H1 (cell line): Measurements from ENCODE around the gene MAJIN. TPM values are rescaled to one million over a fixed set of nuclear protein-coding genes. Genes with fewer than 3 reads are reported as not detected.

Source experiments
- CTCF ChIA-PET: fragments of 300-600 bp; sonication (Branson Sonifier 250); formaldehyde crosslinking; loops from one replicate; lab custom pipeline; 2021; ENCODE audit not compliant: partially characterized antibody; lab: Charles Lee
- POLR2A ChIA-PET: fragments of 300-600 bp; sonication (Branson Sonifier 250); formaldehyde crosslinking; loops from one replicate; lab custom pipeline; 2021; ENCODE audit warnings: inconsistent platforms; ENCODE audit not compliant: partially characterized antibody; lab: Charles Lee
- DNase-seq, 2 experiments: peaks; one replicate each; pipeline versions ENCODE4 v3.0.0 to v3.0.0-alpha.2; 2010 to 2022; ENCODE audit warnings: low spot score in 2 of 2, low read depth in 1 of 2, mixed read lengths in 1 of 2
- FAIRE-seq: peaks from 2 replicates; lab custom pipeline; 2011; peaks lifted over from hg19 to GRCh38; lab: Jason Lieb, UNC
- H2AFZ ChIP-seq: 2 replicates; pipeline ENCODE4 v1.8.1; 2012; ENCODE audit warnings: low read length, inconsistent platforms
- H2AK5ac ChIP-seq: 2 replicates; pipeline ENCODE4 v1.6.1; 2013; ENCODE audit warnings: low read depth, low read length
- H2BK120ac ChIP-seq: replicated peaks from 2 replicates; pipeline ENCODE3; 2013; ENCODE audit warnings: low read depth, low read length, inconsistent platforms
- H2BK12ac ChIP-seq: 2 replicates; pipeline ENCODE4 v1.6.1; 2013; ENCODE audit warnings: low read depth, low read length
- H2BK15ac ChIP-seq: 2 replicates; pipeline ENCODE4 v1.6.1; 2013; ENCODE audit warnings: low read length
- H2BK20ac ChIP-seq: 2 replicates; pipeline ENCODE4 v1.6.1; 2013; ENCODE audit warnings: low read length
- H2BK5ac ChIP-seq: 2 replicates; pipeline ENCODE4 v1.6.1; 2013; ENCODE audit warnings: low read depth, low read length
- H3K14ac ChIP-seq: 2 replicates; pipeline ENCODE4 v1.6.1; 2013; ENCODE audit warnings: inconsistent platforms; ENCODE audit not compliant: insufficient read length
- H3K18ac ChIP-seq: 2 replicates; pipeline ENCODE4 v1.6.1; 2013; ENCODE audit warnings: low read length; ENCODE audit errors: extremely low read depth
- H3K23ac ChIP-seq: 2 replicates; pipeline ENCODE4 v1.6.1; 2013; ENCODE audit warnings: inconsistent platforms; ENCODE audit not compliant: insufficient read length
- H3K23me2 ChIP-seq: 2 replicates; pipeline ENCODE4 v1.6.1; 2013; ENCODE audit warnings: low read depth, low read length
- H3K27ac ChIP-seq: 2 replicates; pipeline ENCODE4 v1.6.1; 2011; ENCODE audit warnings: low read depth, low read length, inconsistent platforms
- H3K27me3 ChIP-seq, 4 experiments: replicated peaks in 1 of 4; 1 replicate in 1 of 4; 2 replicates in 3 of 4; pipeline versions ENCODE4 v1.6.1 to v1.8.1; 2011 to 2013; ENCODE audit warnings: low read length in 3 of 4, mild to moderate bottlenecking in 3 of 4, inconsistent platforms in 2 of 4, mixed read lengths in 2 of 4, moderate library complexity in 1 of 4; ENCODE audit not compliant: control insufficient read depth in 3 of 4, insufficient read depth in 3 of 4; ENCODE audit errors: extremely low read depth in 1 of 4
- H3K36me3 ChIP-seq, 4 experiments: 2 replicates each; pipeline versions ENCODE4 v1.6.1 to v1.8.1; 2011 to 2013; ENCODE audit warnings: mild to moderate bottlenecking in 4 of 4, low read length in 3 of 4, moderate library complexity in 2 of 4, control low read depth in 1 of 4, inconsistent platforms in 1 of 4; ENCODE audit not compliant: insufficient read depth in 4 of 4, control insufficient read depth in 2 of 4
- H3K4ac ChIP-seq: replicated peaks from 2 replicates; pipeline ENCODE3; 2013; ENCODE audit warnings: low read length, low read depth, mixed read lengths, inconsistent platforms; ENCODE audit not compliant: insufficient read length
- H3K4me1 ChIP-seq, 4 experiments: replicated peaks in 1 of 4; 1 replicate in 1 of 4; 2 replicates in 3 of 4; pipeline versions ENCODE4 v1.6.1 to v1.8.1; 2011 to 2013; ENCODE audit warnings: low read length in 3 of 4, inconsistent platforms in 2 of 4, mixed read lengths in 1 of 4; ENCODE audit not compliant: insufficient read depth in 4 of 4, control insufficient read depth in 3 of 4
- H3K4me2 ChIP-seq, 2 experiments: 2 replicates each; pipeline versions ENCODE4 v1.6.1 to v1.8.1; 2011 to 2013; ENCODE audit warnings: low read depth in 2 of 2, low read length in 2 of 2, control low read depth in 1 of 2, inconsistent platforms in 1 of 2, mild to moderate bottlenecking in 1 of 2; ENCODE audit not compliant: insufficient read depth in 1 of 2
- H3K4me3 ChIP-seq, 4 experiments: fragments of 200-600, 300-600 bp in 1 of 4; sonication (generic), shearing (Covaris generic), sonication (Bioruptor Twin) in 1 of 4; 2 replicates each; pipeline versions ENCODE4 v1.5.1 to v1.8.1; 2011 to 2016; ENCODE audit warnings: low read length in 4 of 4, low read depth in 3 of 4, control low read depth in 2 of 4, inconsistent platforms in 2 of 4, mild to moderate bottlenecking in 2 of 4, mixed read lengths in 1 of 4, moderate library complexity in 1 of 4; ENCODE audit not compliant: insufficient read depth in 2 of 4; ENCODE audit errors: extremely low read depth in 1 of 4
- H3K56ac ChIP-seq: replicated peaks from 2 replicates; pipeline ENCODE3; 2013; ENCODE audit warnings: low read depth, mild to moderate bottlenecking, mixed read lengths, low read length, inconsistent platforms; ENCODE audit not compliant: insufficient read length
- H3K79me1 ChIP-seq: 2 replicates; pipeline ENCODE4 v1.6.1; 2013; ENCODE audit warnings: low read depth, low read length, control low read depth
- H3K79me2 ChIP-seq, 2 experiments: 2 replicates each; pipeline versions ENCODE4 v1.6.1 to v1.8.1; 2012 to 2013; ENCODE audit warnings: low read length in 2 of 2, mild to moderate bottlenecking in 2 of 2, inconsistent platforms in 1 of 2; ENCODE audit not compliant: insufficient read depth in 2 of 2, control insufficient read depth in 1 of 2
- H3K9ac ChIP-seq, 4 experiments: replicated peaks in 1 of 4; 1 replicate in 1 of 4; 2 replicates in 3 of 4; pipeline versions ENCODE4 v1.6.1 to v1.8.1; 2011 to 2013; ENCODE audit warnings: low read depth in 3 of 4, low read length in 3 of 4, control low read depth in 2 of 4, mild to moderate bottlenecking in 2 of 4, moderate library complexity in 2 of 4, inconsistent platforms in 1 of 4; ENCODE audit errors: extremely low read depth in 1 of 4
- H3K9me3 ChIP-seq, 2 experiments: 2 replicates each; pipeline versions ENCODE4 v1.6.1 to v1.8.1; 2012 to 2013; ENCODE audit warnings: mild to moderate bottlenecking in 2 of 2, moderate library complexity in 2 of 2, control low read depth in 1 of 2, inconsistent platforms in 1 of 2, low read depth in 1 of 2, low read length in 1 of 2, mixed read lengths in 1 of 2; ENCODE audit not compliant: insufficient read depth in 2 of 2
- H4K20me1 ChIP-seq, 2 experiments: replicated peaks in 1 of 2; 2 replicates each; pipeline versions ENCODE3 to v1.8.1; 2011 to 2013; ENCODE audit warnings: inconsistent platforms in 2 of 2, low read length in 2 of 2, mild to moderate bottlenecking in 1 of 2; ENCODE audit not compliant: insufficient read depth in 2 of 2, control insufficient read depth in 1 of 2
- H4K5ac ChIP-seq: 2 replicates; pipeline ENCODE4 v1.6.1; 2013; ENCODE audit warnings: low read length, low read depth, mixed read lengths, inconsistent platforms; ENCODE audit not compliant: insufficient read length
- H4K8ac ChIP-seq: 2 replicates; pipeline ENCODE4 v1.8.0; 2013; ENCODE audit warnings: mild to moderate bottlenecking, moderate library complexity, low read length, inconsistent platforms; ENCODE audit not compliant: insufficient read depth; ENCODE audit errors: extremely low read depth
- H4K91ac ChIP-seq: replicated peaks from 2 replicates; pipeline ENCODE3; 2013; ENCODE audit warnings: low read length, mixed read lengths, inconsistent platforms; ENCODE audit not compliant: insufficient read length
- CHD1 ChIP-seq: IDR thresholded peaks from 2 replicates; pipeline ENCODE4 v1.6.1; 2012; ENCODE audit warnings: low read depth, low read length, improper control_type of control experiment
- GTF2F1 ChIP-seq: IDR thresholded peaks from 2 replicates; pipeline ENCODE4 v1.6.1; 2012; ENCODE audit warnings: low read depth, low read length, improper control_type of control experiment, borderline replicate concordance
- PHF8 ChIP-seq: fragments of 200-600 bp; sonication (generic); conservative IDR thresholded peaks from 2 replicates; pipeline ENCODE4 v1.7.1; 2012; ENCODE audit warnings: low read depth, mild to moderate bottlenecking, inconsistent platforms, low read length, moderate library complexity
- RFX5 ChIP-seq: IDR thresholded peaks from 2 replicates; pipeline ENCODE4 v1.6.1; 2011; ENCODE audit warnings: low read depth, low read length, improper control_type of control experiment, borderline replicate concordance
- SP1 ChIP-seq: IDR thresholded peaks from 2 replicates; pipeline ENCODE4 v1.6.1; 2011; ENCODE audit warnings: low read depth, low read length
- TEAD4 ChIP-seq: IDR thresholded peaks from 2 replicates; pipeline ENCODE4 v1.6.1; 2012; ENCODE audit warnings: low read depth, low read length, inconsistent platforms, mixed read lengths
- WGBS, 2 experiments: shearing (Covaris generic) in 1 of 2; methylation state at CpG; one replicate each; pipeline versions ENCODE4 v1.1.6 to v1.1.7; 2013 to 2015; ENCODE audit warnings: low lambda C conversion rate in 2 of 2, mixed read lengths in 2 of 2, inconsistent platforms in 1 of 2, low coverage in 1 of 2, missing lambda C conversion rate in 1 of 2; ENCODE audit not compliant: insufficient replicate concordance in 2 of 2, insufficient coverage in 1 of 2, insufficient read length in 1 of 2; ENCODE audit errors: extremely low coverage in 1 of 2, missing lambda C conversion rate in 1 of 2; 5-methylcytosine and 5-hydroxymethylcytosine counted together
- polyA plus RNA-seq, 7 experiments: library from polyadenylated mRNA; depleted of rRNA in 3 of 7; stranded (reverse) in 5 of 7; unstranded in 2 of 7; fragments of >200 nt in 5 of 7; fragments of 200-250 nt in 2 of 7; gene quantifications; 1 replicate in 5 of 7; 2 replicates in 1 of 7; 4 replicates in 1 of 7; pipeline versions ENCODE4 v1.2.1 to v1.2.3, GENCODE V29; 2011 to 2013; ENCODE audit warnings: missing spikeins in 2 of 7, mixed read lengths in 2 of 7
- total RNA-seq: library from RNA; stranded (reverse); fragmentation: NEBNext Ultra II Directional; extraction: Animal tissue kit (Norgen Biotek cat#: 25700); gene quantifications from 2 replicates; pipeline ENCODE4 v1.2.1, GENCODE V29; 2021

Gene MAJIN
- total and polyA plus RNA-seq, 2 of the 8 experiments (the other 6 are each of a cell fraction or from before 2014, with no cell fraction given), result not detected

GRCh38 chr11:64920124-64920523 is 51.8 kb downstream of the MAJIN start:
- H2BK120ac ChIP-seq, result no peak overlapping the region

More at GRCh38 chr11:64920124-64920523, 51.8 kb downstream of the MAJIN start:
- H2BK15ac ChIP-seq, result no peak overlapping the region
- DNase-seq, result no peak
- H3K27ac ChIP-seq, result no peak overlapping the region
- no peak overlapping the region for H2BK12ac ChIP-seq
- ChIA-PET POLR2A (no interaction called here), CTCF (interaction anchor here (1.1 to 6.1 kb wide), 5 partner anchors 8 to 76 kb away, joined by 3 to 37 read pairs (median 13); partner anchors contain the start of gene BATF2)
- no peak overlapping the region for H2AK5ac ChIP-seq
- no peak for FAIRE-seq
- H2BK5ac ChIP-seq, result no peak overlapping the region
- no peaks in the 10 kb centered on the region for H3K36me3 ChIP-seq
- H4K91ac ChIP-seq, result no peak overlapping the region
- H4K5ac ChIP-seq, result no peak overlapping the region
- H3K23ac ChIP-seq, result no peak overlapping the region
- H3K18ac ChIP-seq, result no peak overlapping the region
- TF ChIP-seq TEAD4 (no peak), PHF8 (no peak), RFX5 (no peak), SP1 (no peak), CHD1 (no peak), GTF2F1 (no peak)
- H3K9ac ChIP-seq, result no peak overlapping the region
- no peak overlapping the region for H2BK20ac ChIP-seq
- H3K27me3 ChIP-seq, result peaks cover 0 to 3% (median 1%) of the 10 kb centered on the region in 4 experiments; a peak in 1 of 7 replicates
- H3K79me1 ChIP-seq, result 0 out of 2 replicates have a peak, but pooled peaks cover 3% of the 10 kb centered on the region
- 82% methylated on average over 2 of the region's 2 CpGs; no CpG with 5 or more reads in 1 of the 2 experiments for WGBS, 2 experiments
- no peaks in the 10 kb centered on the region for H3K79me2 ChIP-seq
- no peak overlapping the region for H3K4me3 ChIP-seq
- H3K56ac ChIP-seq, result no peak overlapping the region
- no peak overlapping the region for H4K8ac ChIP-seq
- H3K23me2 ChIP-seq, result peaks cover 21% of the 10 kb centered on the region
- H4K20me1 ChIP-seq, result no peaks in the 10 kb centered on the region
- H3K4me2 ChIP-seq, result no peak overlapping the region
- no peak overlapping the region for H3K14ac ChIP-seq
- no peak overlapping the region for H3K4ac ChIP-seq
- H3K4me1 ChIP-seq, result peaks cover 0 to 17% (median 8%) of the 10 kb centered on the region in 4 experiments; a peak in 6 of 7 replicates
- H3K9me3 ChIP-seq, result no peaks in the 10 kb centered on the region
- H2AFZ ChIP-seq, result no peak overlapping the region
